GM12891 (cell line): ENCODE data around the gene PRSS38.
"Not testable (repeated sequence)": the region's sequence is repeated elsewhere in the genome, so short reads cannot be mapped to it uniquely, and the experiment has no call there.

Source experiments
- POLR2A ChIP-seq: IDR thresholded peaks from 2 replicates; pipeline ENCODE4 v1.6.1; 2011; ENCODE audit warnings: low read depth, low read length, control low read depth
- POLR2AphosphoS5 ChIP-seq: IDR thresholded peaks from 2 replicates; pipeline ENCODE4 v1.6.1; 2011; ENCODE audit warnings: low read depth, low read length, control low read depth

DNA sequence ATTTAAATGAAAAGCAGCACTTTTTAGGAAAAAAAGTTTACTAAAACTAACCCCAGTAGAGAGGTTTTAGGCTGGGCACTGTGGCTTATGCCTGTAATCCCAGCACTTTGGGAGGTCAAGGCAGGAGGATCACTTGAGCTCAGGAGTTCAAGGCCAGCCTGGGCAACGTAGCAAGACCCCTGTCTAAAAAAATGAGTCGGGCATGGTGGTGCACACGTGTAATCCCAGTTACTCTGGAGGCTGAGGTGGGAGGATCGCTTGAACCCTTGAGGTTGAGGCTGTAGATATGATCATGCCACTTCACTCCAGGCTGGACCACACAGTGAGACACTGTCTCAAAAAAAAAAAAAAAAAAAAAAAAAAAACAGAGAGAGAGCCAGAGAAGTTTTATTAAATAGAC lies 31.6 kb downstream of the PRSS38 start:
- not testable (repeated sequence) for TF ChIP-seq POLR2A, POLR2AphosphoS5
